H9 (cell line): ENCODE results near the gene MSH3. TPM values are rescaled to one million over a fixed set of nuclear protein-coding genes. Genes with fewer than 3 reads are reported as not detected.

ENCODE experiments used
- DNase-seq: peaks from one replicate; pipeline ENCODE4 v3.0.0-alpha.2; 2017
- H2AFZ ChIP-seq: one replicate; pipeline ENCODE4 v1.6.1; 2013; ENCODE audit warnings: mild to moderate bottlenecking, low read length, control low read depth, moderate library complexity
- H2AK5ac ChIP-seq: 2 replicates; pipeline ENCODE4 v1.6.1; 2013; ENCODE audit warnings: low read length, control low read depth, mixed read lengths; ENCODE audit not compliant: insufficient read length
- H2BK120ac ChIP-seq: one replicate; pipeline ENCODE4 v1.6.1; 2013; ENCODE audit warnings: low read depth, mild to moderate bottlenecking, low read length, control low read depth, inconsistent platforms; ENCODE audit not compliant: poor library complexity, severe bottlenecking
- H2BK12ac ChIP-seq: 2 replicates; pipeline ENCODE4 v1.6.1; 2013; ENCODE audit warnings: low read length, control low read depth, mixed read lengths, low read depth; ENCODE audit not compliant: insufficient read length
- H2BK15ac ChIP-seq: 2 replicates; pipeline ENCODE4 v1.6.1; 2013; ENCODE audit warnings: low read depth, low read length, control low read depth
- H2BK20ac ChIP-seq: one replicate; pipeline ENCODE4 v1.6.1; 2013; ENCODE audit warnings: low read depth, mild to moderate bottlenecking, low read length, control low read depth, inconsistent platforms; ENCODE audit not compliant: poor library complexity, severe bottlenecking
- H2BK5ac ChIP-seq: 2 replicates; pipeline ENCODE4 v1.6.1; 2013; ENCODE audit warnings: low read length, control low read depth, mixed read lengths; ENCODE audit not compliant: insufficient read length
- H3K14ac ChIP-seq: 2 replicates; pipeline ENCODE4 v1.6.1; 2013; ENCODE audit warnings: low read length, control low read depth; ENCODE audit not compliant: insufficient read depth
- H3K18ac ChIP-seq: 2 replicates; pipeline ENCODE4 v1.6.1; 2013; ENCODE audit warnings: low read depth, mild to moderate bottlenecking, mixed read lengths, low read length, control low read depth; ENCODE audit not compliant: insufficient read length
- H3K23ac ChIP-seq: 2 replicates; pipeline ENCODE4 v1.6.1; 2013; ENCODE audit warnings: low read length, control low read depth, mixed read lengths, low read depth; ENCODE audit not compliant: insufficient read length
- H3K23me2 ChIP-seq: 2 replicates; pipeline ENCODE4 v1.6.1; 2013; ENCODE audit warnings: low read depth, mild to moderate bottlenecking, mixed read lengths, low read length, control low read depth; ENCODE audit not compliant: insufficient read length, poor library complexity, severe bottlenecking
- H3K27ac ChIP-seq: 2 replicates; pipeline ENCODE4 v1.5.1; 2013; ENCODE audit warnings: low read length, control low read depth, mixed read lengths, low read depth; ENCODE audit not compliant: insufficient read length
- H3K27me3 ChIP-seq: 2 replicates; pipeline ENCODE4 v1.6.1; 2013; ENCODE audit warnings: low read length, control low read depth, inconsistent platforms; ENCODE audit not compliant: insufficient read depth
- H3K4ac ChIP-seq: 2 replicates; pipeline ENCODE4 v1.6.1; 2013; ENCODE audit warnings: low read depth, mild to moderate bottlenecking, control low read depth, inconsistent platforms, low read length, moderate library complexity
- H3K4me1 ChIP-seq: 2 replicates; pipeline ENCODE4 v1.6.1; 2013; ENCODE audit warnings: low read length, control low read depth, inconsistent platforms; ENCODE audit not compliant: insufficient read depth
- H3K4me2 ChIP-seq: 2 replicates; pipeline ENCODE4 v1.6.1; 2013; ENCODE audit warnings: low read length, control low read depth, mixed read lengths; ENCODE audit not compliant: insufficient read length, insufficient read depth
- H3K56ac ChIP-seq: 2 replicates; pipeline ENCODE4 v1.6.1; 2013; ENCODE audit warnings: low read depth, mild to moderate bottlenecking, mixed read lengths, low read length, control low read depth; ENCODE audit not compliant: insufficient read length
- H3K79me1 ChIP-seq: 2 replicates; pipeline ENCODE4 v1.6.1; 2013; ENCODE audit warnings: low read depth, mild to moderate bottlenecking, moderate library complexity, low read length, control low read depth, inconsistent platforms; ENCODE audit not compliant: insufficient read depth, poor library complexity, severe bottlenecking
- H3K79me2 ChIP-seq: 2 replicates; pipeline ENCODE4 v1.6.1; 2013; ENCODE audit warnings: low read length, control low read depth, inconsistent platforms; ENCODE audit not compliant: insufficient read depth
- H3K9ac ChIP-seq: 2 replicates; pipeline ENCODE4 v1.6.1; 2013; ENCODE audit warnings: low read length, control low read depth, mixed read lengths; ENCODE audit not compliant: insufficient read length; ENCODE audit errors: extremely low read depth
- H3K9me3 ChIP-seq: one replicate; pipeline ENCODE4 v1.6.1; 2013; ENCODE audit warnings: low read depth, low read length, inconsistent platforms; ENCODE audit not compliant: control insufficient read depth
- H3T11ph ChIP-seq: one replicate; pipeline ENCODE4 v1.6.1; 2013; ENCODE audit warnings: mild to moderate bottlenecking, low read length, control low read depth, inconsistent platforms
- H4K20me1 ChIP-seq: one replicate; pipeline ENCODE4 v1.6.1; 2013; ENCODE audit not compliant: control insufficient read depth, insufficient read length, insufficient read depth
- H4K5ac ChIP-seq: 2 replicates; pipeline ENCODE4 v1.6.1; 2013; ENCODE audit warnings: low read depth, mild to moderate bottlenecking, mixed read lengths, low read length, control low read depth; ENCODE audit not compliant: insufficient read length
- H4K8ac ChIP-seq: replicated peaks from 2 replicates; pipeline ENCODE4 v1.6.1; 2013; ENCODE audit warnings: low read length, control low read depth, mixed read lengths, low read depth; ENCODE audit not compliant: insufficient read length
- H4K91ac ChIP-seq: 2 replicates; pipeline ENCODE4 v1.6.1; 2013; ENCODE audit warnings: low read depth, mild to moderate bottlenecking, moderate library complexity, mixed read lengths, low read length, control low read depth; ENCODE audit not compliant: insufficient read length
- H3K27ac Mint-ChIP-seq, 3 experiments: 2 replicates in 2 of 3; 3 replicates in 1 of 3; pipeline ENCODE4 v1.8.0; 2020 to 2021; ENCODE audit warnings: mixed read lengths in 3 of 3, mild to moderate bottlenecking in 1 of 3, moderate library complexity in 1 of 3
- H3K27me3 Mint-ChIP-seq: 2 replicates; pipeline ENCODE4 v1.8.0; 2021; ENCODE audit warnings: low read depth, mild to moderate bottlenecking, moderate library complexity, mixed read lengths
- H3K36me3 Mint-ChIP-seq, 3 experiments: 2 replicates in 2 of 3; 3 replicates in 1 of 3; pipeline ENCODE4 v1.8.0; 2020 to 2021; ENCODE audit warnings: low read depth in 3 of 3, mixed read lengths in 3 of 3; ENCODE audit not compliant: insufficient read depth in 1 of 3
- H3K4me1 Mint-ChIP-seq, 2 experiments: 2 replicates each; pipeline ENCODE4 v1.8.0; 2020; ENCODE audit warnings: mixed read lengths in 2 of 2
- H3K4me3 Mint-ChIP-seq, 2 experiments: 2 replicates in 1 of 2; 3 replicates in 1 of 2; pipeline ENCODE4 v1.8.0; 2020 to 2021; ENCODE audit warnings: mild to moderate bottlenecking in 2 of 2, mixed read lengths in 2 of 2, moderate library complexity in 1 of 2
- H3K9me3 Mint-ChIP-seq, 2 experiments: 2 replicates in 1 of 2; 3 replicates in 1 of 2; pipeline ENCODE4 v1.8.0; 2020; ENCODE audit warnings: mild to moderate bottlenecking in 2 of 2, mixed read lengths in 2 of 2, moderate library complexity in 1 of 2
- CTCF ChIP-seq: fragments of 200-600 bp; sonication (generic); conservative IDR thresholded peaks from 3 replicates; pipeline ENCODE4 v1.8.0; 2021; ENCODE audit warnings: antibody characterized with exemption, mild to moderate bottlenecking
- WGBS: extraction: QIAGEN DNeasy Blood & Tissue Kit; methylation state at CpG from one replicate; pipeline ENCODE4 v1.1.7; 2013; ENCODE audit warnings: missing lambda C conversion rate, low lambda C conversion rate, mixed read lengths; ENCODE audit not compliant: insufficient read length; ENCODE audit errors: extremely low coverage; 5-methylcytosine and 5-hydroxymethylcytosine counted together
- total RNA-seq: library from RNA; stranded (reverse); gene quantifications from 2 replicates; pipeline ENCODE4 v1.2.1, GENCODE V29; 2021

MSH3 gene
- total RNA-seq, 1 experiment from 2014 or later, result 17.3 TPM

GRCh38 chr5:80755626-80756025, 101.2 kb downstream of the MSH3 start:
- no peak for TF ChIP-seq CTCF
- no peak for DNase-seq
- H4K5ac ChIP-seq, result no peak overlapping the region
- no peak overlapping the region for H2BK120ac ChIP-seq
- H3K23me2 ChIP-seq, result no peaks in the 10 kb centered on the region
- H3K9ac ChIP-seq, result no peak overlapping the region
- H4K20me1 ChIP-seq, result no peaks in the 10 kb centered on the region
- Mint-ChIP-seq H3K4me1 (peaks cover 39 to 46% of the 10 kb centered on the region in 2 experiments), H3K27ac (no peak overlapping the region), H3K27me3 (no peaks in the 10 kb centered on the region), H3K36me3 (peaks cover 0 to 4% (median 2%) of the 10 kb centered on the region in 3 experiments; a peak in 3 of 7 replicates), H3K9me3 (no peaks in the 10 kb centered on the region), H3K4me3 (no peak overlapping the region)
- no peak overlapping the region for H3K18ac ChIP-seq
- H2BK12ac ChIP-seq, result no peak overlapping the region
- no peak overlapping the region for H2BK20ac ChIP-seq
- H3K27me3 ChIP-seq, result no peaks in the 10 kb centered on the region
- no peak overlapping the region for H4K91ac ChIP-seq
- no peaks in the 10 kb centered on the region for H3K79me1 ChIP-seq
- no peaks in the 10 kb centered on the region for H3K9me3 ChIP-seq
- H3K23ac ChIP-seq, result no peak overlapping the region
- no peak overlapping the region for H3K4ac ChIP-seq
- no peak overlapping the region for H2BK15ac ChIP-seq
- WGBS, result no CpG with 5 or more reads among the region's 3 CpGs
- no peak overlapping the region for H3K14ac ChIP-seq
- no peak overlapping the region for H2AFZ ChIP-seq
- H3T11ph ChIP-seq, result no peak overlapping the region
- H3K27ac ChIP-seq, result no peak overlapping the region
- H2BK5ac ChIP-seq, result no peak overlapping the region
- H3K4me1 ChIP-seq, result peaks cover 9% of the 10 kb centered on the region; the same call in 1 of the 2 replicates
- no peaks in the 10 kb centered on the region for H3K79me2 ChIP-seq
- H3K4me2 ChIP-seq, result no peak overlapping the region
- no peak overlapping the region for H2AK5ac ChIP-seq
- H3K56ac ChIP-seq, result no peak overlapping the region
- H4K8ac ChIP-seq, result no peak overlapping the region
